HepG2 (cell line): Measurements from ENCODE around the gene RNASE8.

Experiments
- ARNTL ChIP-seq: sonication (generic); formaldehyde crosslinking; IDR thresholded peaks from 2 replicates; pipeline ENCODE4 v1.4.0; 2020; ENCODE audit warnings: mild to moderate bottlenecking, missing genetic modification reagents
- ASH2L ChIP-seq: fragments of 300-600, 200-600 bp; sonication (generic); IDR thresholded peaks from 2 replicates; pipeline ENCODE4 v1.7.0; 2017; ENCODE audit warnings: low read depth, mild to moderate bottlenecking, moderate library complexity, mixed read lengths, low read length; ENCODE audit not compliant: insufficient read length
- CSRNP1 ChIP-seq: sonication (generic); formaldehyde crosslinking; IDR thresholded peaks from 2 replicates; pipeline ENCODE4 v1.8.1; 2023; ENCODE audit warnings: mild to moderate bottlenecking, missing genetic modification reagents
- CTCF ChIP-seq: sonication (generic); formaldehyde crosslinking; IDR thresholded peaks from 2 replicates; pipeline ENCODE4 v1.5.0; 2020; ENCODE audit warnings: mild to moderate bottlenecking, missing genetic modification reagents, moderate library complexity
- DPF2 ChIP-seq: sonication (generic); formaldehyde crosslinking; IDR thresholded peaks from 2 replicates; pipeline ENCODE4 v1.4.0; 2020; ENCODE audit warnings: mild to moderate bottlenecking, low read depth, missing genetic modification reagents, borderline replicate concordance
- ETV6 ChIP-seq: sonication (generic); formaldehyde crosslinking; conservative IDR thresholded peaks from 2 replicates; pipeline ENCODE4 v1.4.0; 2020; ENCODE audit warnings: missing genetic modification reagents
- EZH2 ChIP-seq: conservative IDR thresholded peaks from 2 replicates; pipeline ENCODE4 v1.6.1; 2012; ENCODE audit warnings: mild to moderate bottlenecking, low read depth, low read length, moderate library complexity
- NFYB ChIP-seq: sonication (generic); formaldehyde crosslinking; IDR thresholded peaks from 2 replicates; pipeline ENCODE4 v1.4.0; 2020; ENCODE audit warnings: missing genetic modification reagents
- POLR2AphosphoS2 ChIP-seq: IDR thresholded peaks from 2 replicates; pipeline ENCODE4 v1.6.1; 2011; ENCODE audit warnings: low read depth, low read length, improper control_type of control experiment
- POLR2AphosphoS5 ChIP-seq: IDR thresholded peaks from 2 replicates; pipeline ENCODE4 v1.6.1; 2012; ENCODE audit warnings: low read depth, low read length
- TCF7 ChIP-seq: sonication (generic); IDR thresholded peaks from 2 replicates; pipeline ENCODE4 v1.6.1; 2016; ENCODE audit warnings: antibody characterized with exemption, low read depth
- ZNF569 ChIP-seq: sonication (generic); formaldehyde crosslinking; IDR thresholded peaks from 2 replicates; pipeline ENCODE4 v1.5.0; 2020; ENCODE audit warnings: mild to moderate bottlenecking, missing genetic modification reagents, moderate library complexity, borderline replicate concordance
- ZNF784 ChIP-seq: sonication (generic); formaldehyde crosslinking; IDR thresholded peaks from 2 replicates; pipeline ENCODE4 v1.5.1; 2020; ENCODE audit warnings: missing genetic modification reagents, mild to moderate bottlenecking, borderline replicate concordance

- TF ChIP-seq CTCF (CRISPR knock-in tag) (no peak), ZNF784 (CRISPR knock-in tag) (no peak), ZNF569 (CRISPR knock-in tag) (no peak), EZH2 (no peak), POLR2AphosphoS5 (no peak), DPF2 (CRISPR knock-in tag) (no peak), NFYB (CRISPR knock-in tag) (no peak), ASH2L (no peak), POLR2AphosphoS2 (no peak), ETV6 (no peak), TCF7 (no peak), ARNTL (CRISPR knock-in tag) (no peak), CSRNP1 (CRISPR knock-in tag) (no peak)
Measured at GRCh38 chr14:21101802-21102413, 44.3 kb downstream of the RNASE8 start.
